ENCODE results near the gene APOBEC3H. TPM values are rescaled to one million over a fixed set of nuclear protein-coding genes. Genes with fewer than 3 reads are reported as not detected.

Gene APOBEC3H
- total and polyA plus RNA-seq, 2 experiments from 2014 or later, result not detected

DNA sequence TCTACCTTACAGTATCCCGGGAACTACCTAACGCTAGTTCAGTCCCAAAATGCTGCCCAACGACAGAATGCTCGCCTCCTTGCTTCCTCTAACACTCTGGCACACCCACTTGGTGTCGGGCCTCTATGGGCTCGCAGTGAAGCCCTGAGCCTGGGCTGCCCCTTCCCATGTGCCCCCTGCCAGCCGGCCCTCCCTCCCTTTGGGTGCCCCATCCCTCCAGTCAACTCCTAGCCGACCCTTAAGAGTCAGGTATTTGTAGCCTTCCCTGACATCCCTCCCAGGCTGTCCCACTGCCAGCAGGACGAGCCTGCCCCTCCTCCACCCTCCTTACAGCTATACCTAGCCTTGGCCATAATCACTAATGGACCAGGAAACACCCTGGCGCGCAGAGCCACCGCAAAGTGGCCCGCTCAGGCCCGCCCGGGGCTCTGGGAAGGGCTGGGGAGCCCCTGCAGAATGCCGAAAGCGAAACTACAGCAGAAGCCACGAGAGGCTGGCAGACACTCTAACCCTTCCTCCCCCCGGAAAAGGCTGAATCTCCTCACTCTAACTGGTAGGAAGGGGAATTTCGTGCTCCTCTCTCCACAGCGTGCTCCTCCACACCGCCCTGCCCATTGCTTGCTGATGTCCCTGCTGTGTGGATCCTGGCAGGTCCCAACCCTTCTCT lies 47.2 kb downstream of the APOBEC3H start (continued):
- TF ChIP-seq STAT1 (IDR thresholded peaks at IDR 0.05; ENCODE audit: unreplicated experiment) (no peak), EZH2 (IDR thresholded peaks at IDR 0.05; ENCODE audit: low read depth, unreplicated experiment) (no peak), EZH2phosphoT487 (IDR thresholded peaks at IDR 0.05; ENCODE audit: unreplicated experiment) (no peak), CTCF (conservative IDR thresholded peaks at IDR 0.05; ENCODE audit: low read depth in 2 of 2) (no peak)
- TF ChIP-seq, protein P1, sequence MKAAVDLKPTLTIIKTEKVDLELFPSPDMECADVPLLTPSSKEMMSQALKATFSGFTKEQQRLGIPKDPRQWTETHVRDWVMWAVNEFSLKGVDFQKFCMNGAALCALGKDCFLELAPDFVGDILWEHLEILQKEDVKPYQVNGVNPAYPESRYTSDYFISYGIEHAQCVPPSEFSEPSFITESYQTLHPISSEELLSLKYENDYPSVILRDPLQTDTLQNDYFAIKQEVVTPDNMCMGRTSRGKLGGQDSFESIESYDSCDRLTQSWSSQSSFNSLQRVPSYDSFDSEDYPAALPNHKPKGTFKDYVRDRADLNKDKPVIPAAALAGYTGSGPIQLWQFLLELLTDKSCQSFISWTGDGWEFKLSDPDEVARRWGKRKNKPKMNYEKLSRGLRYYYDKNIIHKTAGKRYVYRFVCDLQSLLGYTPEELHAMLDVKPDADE (IDR thresholded peaks at IDR 0.05), result no peak

GRCh38 chr22:39146256-39147101 lies 49.4 kb downstream of the APOBEC3H start:
- H4K20me1 ChIP-seq (replicated peaks; ENCODE audit: insufficient read depth), result no peaks in the 10 kb centered on the region
- Mint-ChIP-seq H3K27me3 (ENCODE audit: insufficient read depth, low read depth, poor library complexity) (peaks cover 21% of the 10 kb centered on the region), H3K4me3 (peak overlapping the region; percentile 75), H3K4me1 (peaks cover 34% of the 10 kb centered on the region), H3K36me3 (ENCODE audit: low read depth) (no peaks in the 10 kb centered on the region), H3K9me3 (no peaks in the 10 kb centered on the region), H3K27ac (peak overlapping the region; percentile 59; the same call in 1 of the 2 replicates)
- H3K27ac ChIP-seq (ENCODE audit: low read depth), result peak overlapping the region; percentile 83; the same call in 1 of the 2 replicates
- 0 out of 2 replicates have a peak, but pooled peaks cover 3% of the 10 kb centered on the region for H3K27me3 ChIP-seq (ENCODE audit: insufficient read depth)
- H3F3A ChIP-seq (replicated peaks; ENCODE audit: low read depth), result peaks cover 31% of the 10 kb centered on the region
- ATAC-seq, result no peak
- H3K4me3 ChIP-seq, result peak overlapping the region; percentile 94
- no peaks in the 10 kb centered on the region for H3K79me2 ChIP-seq (replicated peaks; ENCODE audit: insufficient read depth)
- DNase-seq (ENCODE audit: low spot score), result no peak
- H3K9me2 ChIP-seq (ENCODE audit: insufficient read depth), result no peaks in the 10 kb centered on the region
- no peak overlapping the region for H2AFZ ChIP-seq
- H3K4me2 ChIP-seq, result peak overlapping the region; percentile 89
- no peaks in the 10 kb centered on the region for H3K36me3 ChIP-seq (ENCODE audit: insufficient read depth)
- H3K4me1 ChIP-seq (ENCODE audit: insufficient read depth), result peaks cover 40% of the 10 kb centered on the region
- TF ChIP-seq STAT1 (IDR thresholded peaks at IDR 0.05; ENCODE audit: unreplicated experiment) (no peak), EZH2 (IDR thresholded peaks at IDR 0.05; ENCODE audit: low read depth, unreplicated experiment) (no peak), POLR2AphosphoS5 (IDR thresholded peaks at IDR 0.05; ENCODE audit: low read depth) (no peak), ZNF331 (CRISPR knock-in tag; IDR thresholded peaks at IDR 0.05; ENCODE audit: low read depth) (no peak), NANOG (IDR thresholded peaks at IDR 0.05; ENCODE audit: borderline replicate concordance) (no peak)
- TF ChIP-seq, protein P1 (IDR thresholded peaks at IDR 0.05), result no peak
- TF ChIP-seq, protein P2, sequence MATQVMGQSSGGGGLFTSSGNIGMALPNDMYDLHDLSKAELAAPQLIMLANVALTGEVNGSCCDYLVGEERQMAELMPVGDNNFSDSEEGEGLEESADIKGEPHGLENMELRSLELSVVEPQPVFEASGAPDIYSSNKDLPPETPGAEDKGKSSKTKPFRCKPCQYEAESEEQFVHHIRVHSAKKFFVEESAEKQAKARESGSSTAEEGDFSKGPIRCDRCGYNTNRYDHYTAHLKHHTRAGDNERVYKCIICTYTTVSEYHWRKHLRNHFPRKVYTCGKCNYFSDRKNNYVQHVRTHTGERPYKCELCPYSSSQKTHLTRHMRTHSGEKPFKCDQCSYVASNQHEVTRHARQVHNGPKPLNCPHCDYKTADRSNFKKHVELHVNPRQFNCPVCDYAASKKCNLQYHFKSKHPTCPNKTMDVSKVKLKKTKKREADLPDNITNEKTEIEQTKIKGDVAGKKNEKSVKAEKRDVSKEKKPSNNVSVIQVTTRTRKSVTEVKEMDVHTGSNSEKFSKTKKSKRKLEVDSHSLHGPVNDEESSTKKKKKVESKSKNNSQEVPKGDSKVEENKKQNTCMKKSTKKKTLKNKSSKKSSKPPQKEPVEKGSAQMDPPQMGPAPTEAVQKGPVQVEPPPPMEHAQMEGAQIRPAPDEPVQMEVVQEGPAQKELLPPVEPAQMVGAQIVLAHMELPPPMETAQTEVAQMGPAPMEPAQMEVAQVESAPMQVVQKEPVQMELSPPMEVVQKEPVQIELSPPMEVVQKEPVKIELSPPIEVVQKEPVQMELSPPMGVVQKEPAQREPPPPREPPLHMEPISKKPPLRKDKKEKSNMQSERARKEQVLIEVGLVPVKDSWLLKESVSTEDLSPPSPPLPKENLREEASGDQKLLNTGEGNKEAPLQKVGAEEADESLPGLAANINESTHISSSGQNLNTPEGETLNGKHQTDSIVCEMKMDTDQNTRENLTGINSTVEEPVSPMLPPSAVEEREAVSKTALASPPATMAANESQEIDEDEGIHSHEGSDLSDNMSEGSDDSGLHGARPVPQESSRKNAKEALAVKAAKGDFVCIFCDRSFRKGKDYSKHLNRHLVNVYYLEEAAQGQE (IDR thresholded peaks at IDR 0.05; ENCODE audit: unreplicated experiment), result no peak
